Fibroblast of the aortic adventitia (primary cell): ENCODE results near the gene STYXL1. TPM values are rescaled to one million over a fixed set of nuclear protein-coding genes. Genes with fewer than 3 reads are reported as not detected.

Experiments
- DNase-seq: peaks from one replicate; pipeline ENCODE4 v3.0.0-alpha.2; 2010; ENCODE audit warnings: low read depth
- H3K4me3 ChIP-seq: 2 replicates; pipeline ENCODE4 v1.5.1; 2011; ENCODE audit warnings: low read depth, mild to moderate bottlenecking, control low read depth, low read length, moderate library complexity
- CTCF ChIP-seq: IDR thresholded peaks from 2 replicates; pipeline ENCODE4 v1.5.1; 2011; ENCODE audit warnings: mild to moderate bottlenecking, low read length, control low read depth, inconsistent platforms; ENCODE audit not compliant: insufficient read depth
- total RNA-seq: library from RNA; depleted of rRNA; stranded (reverse); fragments of >200 nt; gene quantifications from 2 replicates; pipeline ENCODE4 v1.2.3, GENCODE V29; 2012; ENCODE audit warnings: low replicate concordance

The STYXL1 gene
- total RNA-seq, 1 donor, result 33.2 TPM

GRCh38 chr7:75967487-75967997, 80.3 kb downstream of the STYXL1 start:
- no peak for TF ChIP-seq CTCF
- no peak overlapping the region for H3K4me3 ChIP-seq
- no peak for DNase-seq

GRCh38 chr7:75967055-75967454, 80.7 kb downstream of the STYXL1 start:
- no peak for DNase-seq
- no peak overlapping the region for H3K4me3 ChIP-seq
- no peak for TF ChIP-seq CTCF

- no peak overlapping the region for H3K4me3 ChIP-seq
- DNase-seq, result peak; percentile 51
Observed at GRCh38 chr7:75966190-75966961, 81.4 kb downstream of the STYXL1 start.

GRCh38 chr7:75965617-75966016, 82.2 kb downstream of the STYXL1 start:
- TF ChIP-seq CTCF, result no peak
- no peak for DNase-seq
- H3K4me3 ChIP-seq, result no peak overlapping the region

More at GRCh38 chr7:75966190-75966961, 81.4 kb downstream of the STYXL1 start:
- TF ChIP-seq CTCF, result no peak

- no peak overlapping the region for H3K4me3 ChIP-seq
- DNase-seq, result no peak
- TF ChIP-seq CTCF, result no peak
Observed at GRCh38 chr7:75963381-75963995, 84.3 kb downstream of the STYXL1 start.

GRCh38 chr7:75962607-75963380, 85.0 kb downstream of the STYXL1 start:
- H3K4me3 ChIP-seq, result no peak overlapping the region

More at GRCh38 chr7:75962607-75963380, 85.0 kb downstream of the STYXL1 start:
- no peak for TF ChIP-seq CTCF
- peak; percentile 79 for DNase-seq
